Lung (tissue), 12 donors: ENCODE results near the gene SLC35G4. TPM values are rescaled to one million over a fixed set of nuclear protein-coding genes. Genes with fewer than 3 reads are reported as not detected.

Experiments
- ATAC-seq: fragments of 200-7000 bp; cut with Tn5 transposase; one replicate; pipeline ENCODE4 v1.9.1; 2020; ENCODE audit warnings: moderate number of reproducible peaks; ENCODE audit not compliant: insufficient read depth, low FRiP score
- DNase-seq, 3 donors: peaks; one replicate each; pipeline ENCODE4 v3.0.0-alpha.2; 2013 to 2017
- H3K27ac ChIP-seq, 2 donors: one replicate each; pipeline ENCODE4 v1.5.1; 2013; ENCODE audit warnings: mild to moderate bottlenecking in 2 of 2, moderate library complexity in 2 of 2, control low read depth in 1 of 2, inconsistent platforms in 1 of 2, low read depth in 1 of 2, low read length in 1 of 2
- H3K27me3 ChIP-seq, 3 donors: one replicate each; pipeline ENCODE4 v1.5.1; 2013; ENCODE audit warnings: low read length in 2 of 3; ENCODE audit not compliant: control insufficient read depth in 3 of 3, insufficient read depth in 3 of 3
- H3K36me3 ChIP-seq, 4 donors: one replicate each; pipeline ENCODE4 v1.5.1; 2013; ENCODE audit warnings: low read length in 4 of 4, mild to moderate bottlenecking in 1 of 4, moderate library complexity in 1 of 4; ENCODE audit not compliant: control insufficient read depth in 4 of 4, insufficient read depth in 4 of 4
- H3K4me1 ChIP-seq, 5 donors: one replicate each; pipeline ENCODE4 v1.5.1; 2013; ENCODE audit warnings: low read length in 5 of 5, mild to moderate bottlenecking in 2 of 5, moderate library complexity in 1 of 5; ENCODE audit not compliant: control insufficient read depth in 5 of 5, insufficient read depth in 5 of 5
- H3K4me3 ChIP-seq: one replicate; pipeline ENCODE4 v1.5.1; 2013; ENCODE audit warnings: mild to moderate bottlenecking, control low read depth, moderate library complexity
- H3K9ac ChIP-seq, 2 donors: one replicate each; pipeline ENCODE4 v1.5.1; 2013; ENCODE audit warnings: low read length in 2 of 2, control low read depth in 1 of 2; ENCODE audit not compliant: insufficient read depth in 1 of 2
- H3K9me3 ChIP-seq, 4 donors: one replicate each; pipeline ENCODE4 v1.5.1; 2013; ENCODE audit warnings: low read length in 3 of 4, mild to moderate bottlenecking in 1 of 4, moderate library complexity in 1 of 4; ENCODE audit not compliant: control insufficient read depth in 4 of 4, insufficient read depth in 3 of 4
- WGBS, 2 donors: extraction: QIAGEN DNeasy Blood & Tissue Kit; methylation state at CpG; one replicate each; pipeline ENCODE4 v1.1.7; 2013; 5-methylcytosine and 5-hydroxymethylcytosine counted together
- polyA plus RNA-seq, 2 donors: library from polyadenylated mRNA; stranded (reverse); fragments of 200-250 nt; gene quantifications; one replicate each; pipeline ENCODE4 v1.2.1, GENCODE V29; 2013
- total RNA-seq, 2 donors: library from RNA; depleted of rRNA in 1 of 2; stranded (reverse); fragments of >200 nt in 1 of 2; gene quantifications; one replicate each; pipeline ENCODE4 v1.2.1, GENCODE V29; 2014 to 2021
- TF ChIP-seq, protein P1 (sequence below): IDR thresholded peaks from 2 replicates; pipeline ENCODE4 v1.5.1; 2012; ENCODE audit warnings: mild to moderate bottlenecking; ENCODE audit errors: control extremely low read depth, extremely low read depth
- donor health status: control.
- donor health status: control.
- donor health status: Bipolar disorder and iron deficiency.
- donor health status: healthy.
- donor health status: DM: yes; HTN: yes; CAD: no.

The SLC35G4 gene
- total and polyA plus RNA-seq, 4 donors = not detected

DNA sequence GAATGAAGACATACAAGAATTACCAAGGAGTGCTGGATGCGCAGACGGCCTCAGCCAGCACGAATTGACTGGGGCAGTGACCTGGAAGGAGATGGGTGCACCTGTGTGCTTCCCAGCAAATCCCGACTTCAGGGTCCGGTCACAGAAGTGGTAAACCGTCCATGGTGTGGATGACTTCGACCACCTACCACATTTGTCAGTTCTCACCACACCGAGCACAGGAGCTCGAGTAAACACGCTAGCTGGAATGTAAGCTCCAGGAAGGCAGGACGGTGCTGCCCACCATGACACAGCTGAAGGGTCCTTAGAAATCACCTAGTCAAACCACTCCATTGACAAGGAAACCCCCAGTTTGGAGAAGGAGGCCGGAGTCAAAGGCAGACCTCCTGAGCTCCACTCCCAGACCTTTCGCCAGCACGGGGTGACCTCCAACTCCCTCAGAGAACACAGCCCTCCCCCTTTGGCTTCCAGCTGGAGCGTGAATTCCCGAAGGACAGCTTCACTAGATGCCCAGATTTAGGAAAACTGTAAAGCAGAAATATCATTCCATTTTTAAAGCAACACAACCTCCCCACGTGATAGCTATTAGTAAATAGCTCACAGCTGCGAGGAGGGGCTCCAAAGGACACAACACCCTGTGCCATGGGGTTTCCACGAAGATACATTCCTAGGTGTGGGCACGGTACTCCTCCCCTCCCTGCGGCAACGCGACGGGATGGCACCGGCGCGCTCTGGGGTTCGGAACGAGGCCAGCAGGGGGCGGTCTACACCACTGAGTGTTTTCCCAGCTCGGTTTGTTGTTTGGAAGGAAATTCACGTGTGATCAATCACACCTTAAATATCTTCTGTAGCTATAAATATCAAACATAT is 45.6 kb downstream of the SLC35G4 start:
- H3K9me3 ChIP-seq = peaks cover 0 to 2% (median 0%) of the 10 kb centered on the region in 4 donors
- H3K36me3 ChIP-seq = no peaks in the 10 kb centered on the region
- H3K4me3 ChIP-seq = no peak overlapping the region
- peaks cover 0 to 20% (median 2%) of the 10 kb centered on the region in 3 donors for H3K27me3 ChIP-seq
- TF ChIP-seq, protein P1, sequence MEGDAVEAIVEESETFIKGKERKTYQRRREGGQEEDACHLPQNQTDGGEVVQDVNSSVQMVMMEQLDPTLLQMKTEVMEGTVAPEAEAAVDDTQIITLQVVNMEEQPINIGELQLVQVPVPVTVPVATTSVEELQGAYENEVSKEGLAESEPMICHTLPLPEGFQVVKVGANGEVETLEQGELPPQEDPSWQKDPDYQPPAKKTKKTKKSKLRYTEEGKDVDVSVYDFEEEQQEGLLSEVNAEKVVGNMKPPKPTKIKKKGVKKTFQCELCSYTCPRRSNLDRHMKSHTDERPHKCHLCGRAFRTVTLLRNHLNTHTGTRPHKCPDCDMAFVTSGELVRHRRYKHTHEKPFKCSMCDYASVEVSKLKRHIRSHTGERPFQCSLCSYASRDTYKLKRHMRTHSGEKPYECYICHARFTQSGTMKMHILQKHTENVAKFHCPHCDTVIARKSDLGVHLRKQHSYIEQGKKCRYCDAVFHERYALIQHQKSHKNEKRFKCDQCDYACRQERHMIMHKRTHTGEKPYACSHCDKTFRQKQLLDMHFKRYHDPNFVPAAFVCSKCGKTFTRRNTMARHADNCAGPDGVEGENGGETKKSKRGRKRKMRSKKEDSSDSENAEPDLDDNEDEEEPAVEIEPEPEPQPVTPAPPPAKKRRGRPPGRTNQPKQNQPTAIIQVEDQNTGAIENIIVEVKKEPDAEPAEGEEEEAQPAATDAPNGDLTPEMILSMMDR = peak; percentile 34
- H3K9ac ChIP-seq = no peak overlapping the region
- 37 to 38% methylated on average over 32 of the region's 32 CpGs for WGBS, 2 donors
- peaks cover 0 to 4% (median 0%) of the 10 kb centered on the region in 5 donors for H3K4me1 ChIP-seq
- ATAC-seq (no peak), DNase-seq (peak; percentile 41 to 45 (median 44))
- no peak overlapping the region for H3K27ac ChIP-seq

DNA sequence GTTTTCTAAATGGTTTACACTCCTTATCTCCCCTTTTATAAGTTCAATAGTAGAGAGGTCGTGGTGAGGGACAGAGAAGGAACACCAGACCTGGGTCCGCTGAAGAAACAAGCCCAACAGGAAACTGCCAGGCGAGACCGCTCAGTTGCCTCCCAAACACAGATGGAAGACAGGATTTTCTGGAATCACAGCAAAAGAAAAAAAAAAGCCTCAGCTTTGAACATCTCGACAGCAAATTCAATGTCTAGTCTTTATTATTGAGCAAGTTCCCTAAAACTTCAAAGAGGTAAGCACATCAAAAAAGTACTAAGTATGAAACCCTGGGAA is 46.2 kb downstream of the SLC35G4 start:
- no peak overlapping the region for H3K9ac ChIP-seq
- ATAC-seq (no peak), DNase-seq (peak in 1 of 3 donors; percentile 35)
- peaks cover 0 to 4% (median 0%) of the 10 kb centered on the region in 5 donors for H3K4me1 ChIP-seq
- peaks cover 0 to 20% (median 2%) of the 10 kb centered on the region in 3 donors for H3K27me3 ChIP-seq
- no peak overlapping the region for H3K27ac ChIP-seq
- 9 to 18% methylated on average over 5 of the region's 5 CpGs for WGBS, 2 donors
- no peaks in the 10 kb centered on the region for H3K9me3 ChIP-seq
- TF ChIP-seq, protein P1 = no peak
- no peak overlapping the region for H3K4me3 ChIP-seq
- H3K36me3 ChIP-seq = no peaks in the 10 kb centered on the region

DNA sequence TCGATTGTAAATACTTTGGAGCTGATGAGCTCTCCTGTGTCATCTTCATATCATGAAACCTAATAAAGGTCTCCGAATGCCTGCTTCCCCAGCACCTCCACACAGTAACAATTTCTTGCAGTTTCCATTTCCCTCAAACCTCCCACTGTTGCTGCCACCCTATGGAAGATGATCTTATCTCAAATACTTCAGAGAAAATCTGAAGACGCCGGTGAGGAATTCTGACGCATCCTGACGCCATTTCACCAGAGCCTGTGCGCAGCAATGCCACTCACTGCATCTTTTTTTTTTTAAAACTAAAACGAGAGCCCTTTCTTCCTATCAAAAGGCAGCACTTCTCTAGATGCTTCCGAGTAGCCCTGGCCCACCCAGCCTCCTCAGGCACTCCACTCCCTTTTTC is 47.8 kb downstream of the SLC35G4 start:
- Histone ChIP-seq H3K4me3 (no peak overlapping the region), H3K4me1 (peaks cover 0 to 4% (median 0%) of the 10 kb centered on the region in 5 donors), H3K9me3 (no peaks in the 10 kb centered on the region), H3K27me3 (peaks cover 0 to 20% (median 2%) of the 10 kb centered on the region in 3 donors), H3K27ac (no peak overlapping the region), H3K36me3 (no peaks in the 10 kb centered on the region), H3K9ac (no peak overlapping the region)
- 88 to 91% methylated on average over 9 of the region's 9 CpGs for WGBS, 2 donors
- TF ChIP-seq, protein P1 = no peak
- ATAC-seq (no peak), DNase-seq (no peak)
